Testis (tissue), 2 donors: ENCODE data around the gene TUT7.

Experiments
- CTCF ChIP-seq, 3 experiments: fragments of 450-650 bp in 2 of 3; fragments of 200-600 bp in 1 of 3; sonication (generic) in 1 of 3; IDR thresholded peaks; one replicate each; pipeline ENCODE4 v1.5.1; 2016 to 2019; ENCODE audit warnings: antibody characterized with exemption in 3 of 3, mild to moderate bottlenecking in 2 of 3, moderate library complexity in 1 of 3
- POLR2A ChIP-seq: fragments of 450-650 bp; IDR thresholded peaks from one replicate; pipeline ENCODE4 v1.6.1; 2017; ENCODE audit warnings: antibody characterized with exemption, mild to moderate bottlenecking, moderate library complexity

GRCh38 chr9:86368871-86369521 lies 14.8 kb upstream of the TUT7 start:
- TF ChIP-seq CTCF (IDR thresholded peaks at IDR 0.05) = no peak
- TF ChIP-seq POLR2A = no peak
